22Rv1 (cell line): Measurements from ENCODE around the gene VSIR.

ENCODE experiments used
- H3K27ac ChIP-seq: fragments of 450-650 bp; 2 replicates; pipeline ENCODE4 v1.5.1; 2017
- CTCF ChIP-seq: fragments of 450-650 bp; IDR thresholded peaks from 2 replicates; pipeline ENCODE4 v1.5.1; 2017; ENCODE audit warnings: mild to moderate bottlenecking
- ZFX ChIP-seq: fragments of 450-650 bp; IDR thresholded peaks from 2 replicates; pipeline ENCODE4 v1.6.1; 2017; ENCODE audit warnings: antibody characterized with exemption, borderline replicate concordance

VSIR gene

DNA sequence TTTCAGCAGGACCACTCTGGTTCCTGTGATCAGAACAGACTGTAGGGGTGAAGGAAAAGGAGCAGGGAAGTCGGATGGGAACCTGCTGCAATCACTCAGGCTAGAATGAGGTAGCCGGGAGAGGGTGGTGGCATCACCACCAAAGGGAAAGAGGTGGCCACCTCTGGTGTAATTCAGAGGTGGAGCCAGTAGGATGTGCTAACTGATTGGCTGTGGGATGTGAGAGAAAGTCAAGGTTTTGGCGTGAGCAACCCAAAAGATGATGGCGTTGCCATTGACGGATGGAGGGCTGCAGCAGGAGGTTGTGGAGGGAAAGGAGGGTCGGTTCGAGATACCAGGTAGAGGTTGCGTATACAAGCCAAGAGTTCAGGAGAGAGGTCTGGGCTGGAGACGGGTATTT is 7.4 kb upstream of the VSIR start:
- TF ChIP-seq ZFX (no peak), CTCF (no peak)
- H3K27ac ChIP-seq: no peak overlapping the region

GRCh38 chr10:71780156-71780555 is 6.8 kb upstream of the VSIR start:
- no peak overlapping the region for H3K27ac ChIP-seq

DNA sequence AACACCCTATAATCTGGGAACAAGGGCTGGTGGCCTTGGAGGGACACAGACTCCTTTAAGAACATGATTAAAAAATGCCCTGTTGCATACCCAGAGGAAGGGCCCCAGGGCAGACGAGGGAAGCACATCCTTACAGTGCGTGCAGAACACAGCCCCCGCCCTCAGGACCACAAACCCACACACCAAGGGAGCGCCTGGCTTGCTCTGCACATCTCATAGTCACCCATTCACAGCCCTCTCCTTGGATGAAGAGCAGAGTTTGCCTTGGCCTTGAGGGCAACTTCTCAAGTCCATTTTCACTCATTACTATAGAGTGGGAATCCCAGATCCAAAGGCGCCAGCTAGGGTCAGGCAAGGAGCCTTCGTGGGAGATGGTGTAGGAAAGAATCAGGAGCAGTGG is 6.3 kb upstream of the VSIR start:
- no peak overlapping the region for H3K27ac ChIP-seq
- TF ChIP-seq ZFX (no peak), CTCF (no peak)

More at GRCh38 chr10:71780156-71780555, 6.8 kb upstream of the VSIR start:
- TF ChIP-seq CTCF: no peak
- no peak for TF ChIP-seq ZFX

DNA sequence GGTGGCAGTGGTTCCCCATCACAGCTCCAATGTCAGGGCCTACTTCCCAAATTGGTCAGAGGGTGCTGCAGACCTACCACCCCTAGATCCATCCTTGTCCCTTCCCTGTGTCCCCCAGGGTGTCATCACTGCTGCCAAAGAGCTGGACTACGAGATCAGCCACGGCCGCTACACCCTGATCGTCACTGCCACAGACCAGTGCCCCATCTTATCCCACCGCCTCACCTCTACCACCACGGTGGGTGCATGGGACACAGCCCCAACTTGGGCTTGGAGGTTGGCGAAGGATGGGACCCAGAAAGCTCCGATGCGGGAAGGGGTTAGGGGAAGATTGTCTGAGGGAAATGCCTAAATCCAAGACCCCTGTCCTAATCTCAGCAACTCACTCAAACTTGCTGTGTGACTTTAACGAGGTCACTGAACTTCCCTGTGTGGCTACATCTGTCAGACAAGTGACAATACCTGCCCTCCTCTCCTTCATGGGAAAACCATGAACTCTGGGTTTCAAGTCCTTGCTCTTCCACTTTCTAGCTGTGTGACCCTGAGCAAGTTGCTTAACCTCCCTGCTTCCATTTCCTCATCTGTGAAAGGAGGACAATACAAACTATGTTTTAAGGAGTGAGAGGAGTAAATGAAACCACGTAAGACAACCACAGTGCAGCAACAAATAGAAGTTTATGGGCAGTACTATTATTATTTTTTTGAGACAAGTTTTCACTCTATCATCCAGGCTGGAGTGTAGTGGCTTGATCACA is 4.9 kb upstream of the VSIR start:
- no peak overlapping the region for H3K27ac ChIP-seq
- TF ChIP-seq ZFX (no peak), CTCF (no peak)

DNA sequence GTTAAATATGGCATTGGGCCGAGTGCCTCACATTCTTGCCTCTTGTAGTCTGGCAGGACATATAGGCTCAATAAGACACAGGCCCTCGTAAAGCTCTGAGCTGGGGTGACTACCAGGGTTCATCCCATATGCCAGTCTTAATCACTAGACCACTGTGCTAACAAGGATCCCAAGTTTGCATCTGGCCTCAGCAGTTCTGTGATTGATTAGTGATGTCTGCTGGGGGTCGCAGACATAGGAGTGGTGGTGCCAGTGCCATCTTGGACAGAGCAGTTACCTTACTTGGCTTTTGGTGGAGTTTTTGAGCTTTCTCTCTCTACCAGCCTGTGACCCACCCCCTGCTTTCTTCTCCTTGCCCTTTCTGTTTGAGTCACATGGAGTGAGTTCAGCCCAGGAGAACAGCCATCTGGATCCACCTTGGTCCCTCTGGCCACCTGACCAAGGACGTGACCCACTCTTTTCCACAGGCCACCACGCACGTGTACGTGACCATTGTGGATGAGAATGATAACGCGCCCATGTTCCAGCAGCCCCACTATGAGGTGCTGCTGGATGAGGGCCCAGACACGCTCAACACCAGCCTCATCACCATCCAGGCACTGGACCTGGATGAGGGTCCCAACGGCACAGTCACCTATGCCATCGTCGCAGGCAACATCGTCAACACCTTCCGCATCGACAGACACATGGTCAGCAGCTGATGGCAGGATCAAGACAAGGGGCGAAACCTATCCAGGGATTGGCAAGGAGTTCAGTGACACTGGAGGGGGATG is 4.1 kb upstream of the VSIR start:
- TF ChIP-seq ZFX: no peak
- TF ChIP-seq CTCF: no peak

DNA sequence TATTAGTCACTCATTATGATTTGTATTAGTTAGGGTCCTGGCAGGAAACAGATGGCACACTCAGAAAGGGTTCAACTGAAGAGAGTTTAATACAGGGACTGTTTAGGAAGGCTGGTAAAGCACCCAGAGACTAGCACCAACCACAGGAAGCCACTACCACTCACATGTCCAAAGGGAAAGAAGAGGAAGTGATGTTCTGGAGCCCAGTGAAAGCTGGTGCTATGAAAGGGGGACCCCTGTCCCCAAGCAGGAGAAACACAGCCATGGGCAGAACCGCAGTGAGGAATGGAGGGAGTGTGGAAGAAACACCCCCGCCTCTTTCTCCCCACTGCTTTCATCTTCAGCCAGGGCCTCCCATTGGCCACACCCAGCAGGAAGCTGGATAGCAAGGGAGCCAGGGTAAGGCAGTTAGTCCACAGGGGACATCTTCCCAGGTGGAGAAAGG is 3.2 kb upstream of the VSIR start:
- no peak overlapping the region for H3K27ac ChIP-seq
- TF ChIP-seq ZFX (no peak), CTCF (no peak)

More for the DNA sequence above, 4.1 kb upstream of the VSIR start:
- no peak overlapping the region for H3K27ac ChIP-seq
